ENCODE measurements around the gene WDR91. TPM values are rescaled to one million over a fixed set of nuclear protein-coding genes. Genes with fewer than 3 reads are reported as not detected.

The WDR91 gene
- total and polyA plus RNA-seq, 8 donors = 22.9 to 67.6 (median 49.5) TPM

DNA sequence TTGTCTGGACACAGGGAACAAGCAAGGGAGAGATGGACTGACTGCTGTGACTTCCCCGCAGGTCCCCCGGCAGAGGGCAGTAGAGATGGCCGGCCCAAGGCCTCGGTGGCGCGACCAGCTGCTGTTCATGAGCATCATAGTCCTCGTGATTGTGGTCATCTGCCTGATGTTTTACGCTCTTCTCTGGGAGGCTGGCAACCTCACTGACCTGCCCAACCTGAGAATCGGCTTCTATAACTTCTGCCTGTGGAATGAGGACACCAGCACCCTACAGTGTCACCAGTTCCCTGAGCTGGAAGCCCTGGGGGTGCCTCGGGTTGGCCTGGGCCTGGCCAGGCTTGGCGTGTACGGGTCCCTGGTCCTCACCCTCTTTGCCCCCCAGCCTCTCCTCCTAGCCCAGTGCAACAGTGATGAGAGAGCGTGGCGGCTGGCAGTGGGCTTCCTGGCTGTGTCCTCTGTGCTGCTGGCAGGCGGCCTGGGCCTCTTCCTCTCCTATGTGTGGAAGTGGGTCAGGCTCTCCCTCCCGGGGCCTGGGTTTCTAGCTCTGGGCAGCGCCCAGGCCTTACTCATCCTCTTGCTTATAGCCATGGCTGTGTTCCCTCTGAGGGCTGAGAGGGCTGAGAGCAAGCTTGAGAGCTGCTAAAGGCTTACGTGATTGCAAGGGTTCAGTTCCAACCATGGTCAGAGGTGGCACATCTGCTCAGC lies 46.8 kb downstream of the WDR91 start:
- Histone ChIP-seq H3K27me3 (no peaks in the 10 kb centered on the region), H3K9me3 (no peaks in the 10 kb centered on the region), H3K36me3 (peaks cover 0 to 55% of the 10 kb centered on the region in 2 donors), H3K4me1 (peaks cover 22 to 86% of the 10 kb centered on the region in 2 donors), H3K4me3 (no peak overlapping the region), H3K27ac (peak overlapping the region; percentile 23 to 100)
- no peak for ATAC-seq
- TF ChIP-seq, protein P1, sequence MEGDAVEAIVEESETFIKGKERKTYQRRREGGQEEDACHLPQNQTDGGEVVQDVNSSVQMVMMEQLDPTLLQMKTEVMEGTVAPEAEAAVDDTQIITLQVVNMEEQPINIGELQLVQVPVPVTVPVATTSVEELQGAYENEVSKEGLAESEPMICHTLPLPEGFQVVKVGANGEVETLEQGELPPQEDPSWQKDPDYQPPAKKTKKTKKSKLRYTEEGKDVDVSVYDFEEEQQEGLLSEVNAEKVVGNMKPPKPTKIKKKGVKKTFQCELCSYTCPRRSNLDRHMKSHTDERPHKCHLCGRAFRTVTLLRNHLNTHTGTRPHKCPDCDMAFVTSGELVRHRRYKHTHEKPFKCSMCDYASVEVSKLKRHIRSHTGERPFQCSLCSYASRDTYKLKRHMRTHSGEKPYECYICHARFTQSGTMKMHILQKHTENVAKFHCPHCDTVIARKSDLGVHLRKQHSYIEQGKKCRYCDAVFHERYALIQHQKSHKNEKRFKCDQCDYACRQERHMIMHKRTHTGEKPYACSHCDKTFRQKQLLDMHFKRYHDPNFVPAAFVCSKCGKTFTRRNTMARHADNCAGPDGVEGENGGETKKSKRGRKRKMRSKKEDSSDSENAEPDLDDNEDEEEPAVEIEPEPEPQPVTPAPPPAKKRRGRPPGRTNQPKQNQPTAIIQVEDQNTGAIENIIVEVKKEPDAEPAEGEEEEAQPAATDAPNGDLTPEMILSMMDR (IDR thresholded peaks at IDR 0.05) = no peak
- intact Hi-C loops (cut with DNase I) = loop anchor here in 1 of 2 donors (10.0 kb wide), 1 partner anchor 170 kb away; no protein-coding TSS in a partner anchor
- no peak for DNase-seq

DNA sequence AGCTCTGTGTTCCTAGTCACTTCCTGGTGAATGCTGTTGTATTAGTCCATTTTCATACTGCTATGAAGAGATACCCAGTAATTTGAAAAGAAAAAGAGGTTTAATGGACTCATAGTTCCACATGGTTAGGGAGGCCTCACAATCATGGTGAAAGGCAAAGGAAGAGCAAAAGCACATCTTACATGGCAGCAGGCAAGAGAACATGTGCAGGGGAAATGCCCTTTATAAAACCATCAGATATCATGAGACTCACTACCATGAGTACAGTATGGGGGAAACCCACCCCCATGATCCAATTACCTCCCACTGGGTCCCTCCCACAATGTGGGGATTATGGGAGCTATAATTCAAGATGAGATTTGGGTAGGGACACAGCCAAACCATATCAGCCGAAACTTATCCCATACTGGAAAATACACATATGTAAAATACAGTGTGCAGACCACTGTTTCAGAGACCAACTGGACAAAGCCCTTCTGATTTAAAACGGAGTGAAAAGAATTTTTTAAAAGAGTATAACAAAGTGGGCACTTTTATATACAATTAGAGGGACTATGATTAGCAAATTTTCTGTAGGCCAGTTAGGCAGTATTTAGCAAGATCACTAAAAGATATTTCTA lies 48.8 kb downstream of the WDR91 start:
- peaks cover 26 to 84% of the 10 kb centered on the region in 2 donors for H3K4me1 ChIP-seq
- peaks cover 0 to 44% of the 10 kb centered on the region in 2 donors for H3K36me3 ChIP-seq
- ATAC-seq (no peak), DNase-seq (no peak)
- H3K9me3 ChIP-seq = no peaks in the 10 kb centered on the region
- H3K27ac ChIP-seq = peak overlapping the region in 1 of 2 donors; percentile 87
- no peak overlapping the region for H3K4me3 ChIP-seq
- intact Hi-C loops (cut with DNase I) = loop anchor here in 1 of 2 donors (10.0 kb wide), 1 partner anchor 168 kb away; no protein-coding TSS in a partner anchor
- TF ChIP-seq, protein P1 (IDR thresholded peaks at IDR 0.05) = no peak
- no peaks in the 10 kb centered on the region for H3K27me3 ChIP-seq

DNA sequence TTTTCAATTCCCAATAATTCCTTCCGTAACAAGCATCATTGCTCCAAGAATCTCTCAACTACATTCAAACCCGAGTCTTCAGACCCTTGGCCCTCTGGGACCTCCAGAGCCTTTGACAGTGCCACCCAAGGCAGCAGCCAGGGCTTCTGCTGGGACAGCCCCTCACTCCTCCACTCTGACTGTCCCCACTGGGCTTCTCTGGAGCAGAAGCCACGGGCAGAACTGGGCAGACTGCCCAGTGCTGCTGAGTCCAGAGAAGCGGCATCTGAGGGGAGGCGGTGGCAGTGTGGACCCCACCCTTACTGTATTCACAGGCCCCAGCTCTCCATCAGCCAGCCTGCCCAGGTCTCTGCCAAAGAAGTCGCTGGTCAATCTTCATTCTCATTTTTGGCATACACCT lies 49.7 kb downstream of the WDR91 start:
- no peaks in the 10 kb centered on the region for H3K27me3 ChIP-seq
- DNase-seq = no peak
- no peak for ATAC-seq
- H3K9me3 ChIP-seq = peaks cover 0 to under 1% of the 10 kb centered on the region in 2 donors
- no peak overlapping the region for H3K4me3 ChIP-seq
- H3K27ac ChIP-seq = peak overlapping the region in 1 of 2 donors; percentile 87
- H3K36me3 ChIP-seq = peaks cover 0 to 36% of the 10 kb centered on the region in 2 donors
- intact Hi-C loops (cut with DNase I) = loop anchor here in 1 of 2 donors (10.0 kb wide), 1 partner anchor 167 kb away; no protein-coding TSS in a partner anchor
- H3K4me1 ChIP-seq = peaks cover 23 to 76% of the 10 kb centered on the region in 2 donors
- TF ChIP-seq, protein P1 (IDR thresholded peaks at IDR 0.05) = no peak

DNA sequence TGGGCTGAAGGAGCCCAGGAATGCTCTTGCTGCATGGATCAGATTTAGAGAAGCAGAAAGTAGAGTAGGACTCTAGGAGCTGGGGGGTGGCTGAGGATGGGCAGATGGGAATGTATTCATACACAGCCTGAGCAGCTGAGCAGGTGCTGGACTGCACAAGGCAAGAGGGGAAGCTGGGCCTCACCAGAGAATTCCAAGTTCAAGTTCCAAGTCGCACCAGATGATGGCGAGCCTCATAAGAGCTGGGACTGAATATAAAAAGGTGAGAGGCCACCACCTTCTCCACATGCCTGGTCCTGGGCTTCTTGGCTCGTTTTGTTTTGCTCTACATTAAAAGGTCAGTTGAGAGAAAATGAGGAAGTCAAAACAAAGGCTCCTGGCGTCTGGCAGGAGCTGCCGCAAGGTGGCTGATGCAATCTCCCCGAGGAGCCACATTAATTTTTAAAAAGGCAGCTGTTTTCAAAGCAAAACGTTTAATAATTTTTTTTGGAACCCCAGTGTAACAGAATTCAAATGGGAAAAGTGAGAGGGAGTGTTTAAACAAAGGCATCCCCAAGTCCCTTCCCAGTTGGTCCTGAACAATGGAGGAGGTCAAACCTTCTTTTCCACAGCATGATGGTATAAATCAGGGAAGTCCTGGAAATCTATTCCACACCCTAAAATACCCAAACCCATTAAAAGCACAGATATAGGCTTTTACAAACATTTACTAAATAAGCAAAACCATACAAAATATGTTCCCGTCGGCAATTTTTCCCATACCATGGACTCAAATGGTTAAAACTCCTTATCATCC lies 50.3 kb downstream of the WDR91 start:
- peaks cover 0 to 30% of the 10 kb centered on the region in 2 donors for H3K36me3 ChIP-seq
- DNase-seq (no peak), ATAC-seq (peak; percentile 14)
- no peaks in the 10 kb centered on the region for H3K27me3 ChIP-seq
- peaks cover 0 to 7% of the 10 kb centered on the region in 2 donors for H3K9me3 ChIP-seq
- intact Hi-C loops (cut with DNase I) = loop anchor here in 1 of 2 donors (10.0 kb wide), 1 partner anchor 166 kb away; no protein-coding TSS in a partner anchor
- TF ChIP-seq, protein P1 (IDR thresholded peaks at IDR 0.05) = no peak
- H3K4me3 ChIP-seq = no peak overlapping the region
- H3K4me1 ChIP-seq = peaks cover 23 to 70% of the 10 kb centered on the region in 2 donors
- H3K27ac ChIP-seq = peak overlapping the region; percentile 69 to 87
